ENCODE data around the gene RSAD2. TPM values are rescaled to one million over a fixed set of nuclear protein-coding genes. Genes with fewer than 3 reads are reported as not detected.

Gene RSAD2
- polyA plus RNA-seq, 1 donor (not counting 4 experiments of a cell fraction or from before 2014, with no cell fraction given) = 1.7 TPM

DNA sequence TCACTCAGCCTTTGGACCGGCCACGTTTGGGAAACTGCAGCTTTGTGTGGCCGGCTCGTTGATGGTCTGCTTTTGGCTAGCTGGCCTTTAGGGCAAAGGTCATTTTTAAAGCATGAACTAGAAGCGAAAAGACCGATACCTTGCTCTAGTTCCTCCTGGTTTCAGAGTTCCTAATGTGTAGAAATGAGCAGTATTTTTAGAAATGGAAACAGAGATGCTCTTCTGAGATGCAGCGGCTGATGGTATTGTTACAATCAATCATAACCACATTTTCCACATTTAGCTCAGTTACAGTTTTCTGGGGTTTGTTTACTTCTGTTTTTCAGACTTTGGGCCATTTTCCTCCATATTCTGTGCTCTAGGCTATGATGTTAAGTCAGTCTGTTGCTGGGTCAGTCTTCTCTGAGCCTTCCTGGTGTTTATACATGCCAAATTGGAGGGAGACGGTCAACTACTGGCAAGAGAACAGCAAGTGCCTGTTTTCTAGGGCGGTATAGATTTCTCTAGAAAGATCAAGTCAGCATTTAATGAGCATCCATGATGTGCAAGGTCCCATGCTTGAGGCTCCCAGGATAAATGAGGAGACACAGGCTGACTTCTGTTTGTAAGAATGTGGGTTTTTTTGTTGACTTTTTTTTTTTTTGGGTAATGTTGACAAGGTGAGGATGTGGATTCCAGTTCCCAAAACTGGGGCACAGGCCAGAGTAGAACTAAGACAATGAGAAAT, 67.7 kb downstream of the RSAD2 start:
- TF ChIP-seq, protein P1, sequence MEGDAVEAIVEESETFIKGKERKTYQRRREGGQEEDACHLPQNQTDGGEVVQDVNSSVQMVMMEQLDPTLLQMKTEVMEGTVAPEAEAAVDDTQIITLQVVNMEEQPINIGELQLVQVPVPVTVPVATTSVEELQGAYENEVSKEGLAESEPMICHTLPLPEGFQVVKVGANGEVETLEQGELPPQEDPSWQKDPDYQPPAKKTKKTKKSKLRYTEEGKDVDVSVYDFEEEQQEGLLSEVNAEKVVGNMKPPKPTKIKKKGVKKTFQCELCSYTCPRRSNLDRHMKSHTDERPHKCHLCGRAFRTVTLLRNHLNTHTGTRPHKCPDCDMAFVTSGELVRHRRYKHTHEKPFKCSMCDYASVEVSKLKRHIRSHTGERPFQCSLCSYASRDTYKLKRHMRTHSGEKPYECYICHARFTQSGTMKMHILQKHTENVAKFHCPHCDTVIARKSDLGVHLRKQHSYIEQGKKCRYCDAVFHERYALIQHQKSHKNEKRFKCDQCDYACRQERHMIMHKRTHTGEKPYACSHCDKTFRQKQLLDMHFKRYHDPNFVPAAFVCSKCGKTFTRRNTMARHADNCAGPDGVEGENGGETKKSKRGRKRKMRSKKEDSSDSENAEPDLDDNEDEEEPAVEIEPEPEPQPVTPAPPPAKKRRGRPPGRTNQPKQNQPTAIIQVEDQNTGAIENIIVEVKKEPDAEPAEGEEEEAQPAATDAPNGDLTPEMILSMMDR (optimal IDR thresholded peaks at IDR 0.05 in 1 of 3, IDR thresholded peaks at IDR 0.05 in 1 of 3, conservative IDR thresholded peaks at IDR 0.05 in 1 of 3; ENCODE audit: extremely low read depth in 1 of 3, insufficient read depth in 2 of 3, low read length in 3 of 3) = no peak
- no peak for TF ChIP-seq EZH2 (IDR thresholded peaks at IDR 0.05; ENCODE audit: low read length)
- no peak overlapping the region for H2AFZ ChIP-seq (ENCODE audit: control insufficient read depth, low read length)
- dilution Hi-C loops (cut with MboI; ENCODE audit: extremely low pct_ligation_motif_present, low sequenced_read_pairs) = no loop called here
- no peaks in the 10 kb centered on the region for H3K9me3 ChIP-seq (ENCODE audit: control insufficient read depth, low read depth, low read length)
- H4K20me1 ChIP-seq (ENCODE audit: control insufficient read depth, extremely low read depth, insufficient read depth, low read length) = no peaks in the 10 kb centered on the region
- no peaks in the 10 kb centered on the region for H3K36me3 ChIP-seq (ENCODE audit: control insufficient read depth in 2 of 2, extremely low read depth in 1 of 2, insufficient read depth in 2 of 2, low read length in 2 of 2)
- FAIRE-seq = no peak
- H3K9ac ChIP-seq (ENCODE audit: control insufficient read depth, extremely low read depth, insufficient read depth, low read length) = no peak overlapping the region
- no peaks in the 10 kb centered on the region for H3K9me1 ChIP-seq (ENCODE audit: control insufficient read depth, extremely low read depth, insufficient read depth, low read length)
- no peak overlapping the region for H3K27ac ChIP-seq (ENCODE audit: control insufficient read depth, insufficient read depth, low read length)
- H3K79me2 ChIP-seq (ENCODE audit: control insufficient read depth, insufficient read depth, low read length) = no peaks in the 10 kb centered on the region
- no peaks in the 10 kb centered on the region for H3K4me1 ChIP-seq (ENCODE audit: control insufficient read depth, extremely low read depth, insufficient read depth, low read length)
- no peak for DNase-seq (ENCODE audit: low read depth, low spot score)
- H3K4me3 ChIP-seq (ENCODE audit: control insufficient read depth in 2 of 3, extremely low read depth in 1 of 3, insufficient read depth in 2 of 3, low read depth in 1 of 3, low read length in 3 of 3) = no peak overlapping the region
- H3K4me2 ChIP-seq (ENCODE audit: control insufficient read depth, extremely low read depth, insufficient read depth, low read depth, low read length) = no peak overlapping the region
- no peaks in the 10 kb centered on the region for H3K27me3 ChIP-seq (ENCODE audit: control insufficient read depth, extremely low read depth, insufficient read depth, low read length)

DNA sequence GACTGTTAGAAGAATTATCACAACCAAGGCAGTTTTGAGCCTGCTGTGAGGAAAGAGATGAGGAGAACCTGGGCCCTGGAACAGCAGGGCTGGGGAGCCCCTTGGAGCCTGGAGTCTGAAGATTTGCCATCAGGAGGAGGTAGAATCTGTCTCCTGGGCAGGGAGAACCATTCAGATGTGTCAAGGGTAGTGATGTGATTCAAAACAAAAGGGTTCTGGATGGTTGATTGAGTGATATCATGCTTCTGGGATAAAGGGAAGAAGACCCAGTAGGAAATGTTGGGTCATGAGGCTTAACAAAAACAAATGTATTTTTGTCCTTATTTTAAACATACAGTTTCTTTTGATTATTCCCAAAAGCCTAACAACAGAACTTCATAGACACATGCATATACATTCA, 68.2 kb downstream of the RSAD2 start:
- Histone ChIP-seq H3K36me3 (ENCODE audit: control insufficient read depth in 2 of 2, extremely low read depth in 1 of 2, insufficient read depth in 2 of 2, low read length in 2 of 2) (no peaks in the 10 kb centered on the region), H3K4me3 (ENCODE audit: control insufficient read depth in 2 of 3, extremely low read depth in 1 of 3, insufficient read depth in 2 of 3, low read depth in 1 of 3, low read length in 3 of 3) (no peak overlapping the region), H3K9ac (ENCODE audit: control insufficient read depth, extremely low read depth, insufficient read depth, low read length) (no peak overlapping the region), H3K4me2 (ENCODE audit: control insufficient read depth, extremely low read depth, insufficient read depth, low read depth, low read length) (no peak overlapping the region), H4K20me1 (ENCODE audit: control insufficient read depth, extremely low read depth, insufficient read depth, low read length) (no peaks in the 10 kb centered on the region), H3K27ac (ENCODE audit: control insufficient read depth, insufficient read depth, low read length) (no peak overlapping the region), H3K9me3 (ENCODE audit: control insufficient read depth, low read depth, low read length) (no peaks in the 10 kb centered on the region), H3K27me3 (ENCODE audit: control insufficient read depth, extremely low read depth, insufficient read depth, low read length) (no peaks in the 10 kb centered on the region), H3K9me1 (ENCODE audit: control insufficient read depth, extremely low read depth, insufficient read depth, low read length) (no peaks in the 10 kb centered on the region), H2AFZ (ENCODE audit: control insufficient read depth, low read length) (no peak overlapping the region), H3K79me2 (ENCODE audit: control insufficient read depth, insufficient read depth, low read length) (no peaks in the 10 kb centered on the region), H3K4me1 (ENCODE audit: control insufficient read depth, extremely low read depth, insufficient read depth, low read length) (no peaks in the 10 kb centered on the region)
- DNase-seq (ENCODE audit: low read depth, low spot score) (no peak), FAIRE-seq (no peak)
- dilution Hi-C loops (cut with MboI; ENCODE audit: extremely low pct_ligation_motif_present, low sequenced_read_pairs) = no loop called here
- TF ChIP-seq, protein P1 (optimal IDR thresholded peaks at IDR 0.05 in 1 of 3, IDR thresholded peaks at IDR 0.05 in 1 of 3, conservative IDR thresholded peaks at IDR 0.05 in 1 of 3; ENCODE audit: extremely low read depth in 1 of 3, insufficient read depth in 2 of 3, low read length in 3 of 3) = no peak
- no peak for TF ChIP-seq EZH2 (IDR thresholded peaks at IDR 0.05; ENCODE audit: low read length)

All from keratinocyte (primary cell).